COLO668 (cell line): ENCODE measurements around the gene COPS2.
"Not testable (repeated sequence)": the region's sequence is repeated elsewhere in the genome, so short reads cannot be mapped to it uniquely, and the experiment has no call there.

Source experiments
- DNase-seq: peaks from one replicate; lab custom pipeline; 2025; ENCODE audit not compliant: unreplicated experiment; lab: John Stamatoyannopoulos, UW

Gene COPS2

GRCh38 chr15:49155110-49155833, at the start of gene COPS2:
Gene COPS2 (minus strand): TSS chr15:49155599. CDS start chr15:49155578, 21 bp downstream.
- peak; percentile 92 for DNase-seq

- no peak for DNase-seq
These were observed 44.9 kb upstream of the COPS2 start for GRCh38 chr15:49200347-49200746.

- no peak for DNase-seq
These were observed 44.3 kb upstream of the COPS2 start for GRCh38 chr15:49199666-49200065.

GRCh38 chr15:49196856-49197255, 41.5 kb upstream of the COPS2 start:
- no peak for DNase-seq

GRCh38 chr15:49191892-49192291, 36.5 kb upstream of the COPS2 start:
- no peak for DNase-seq

DNA sequence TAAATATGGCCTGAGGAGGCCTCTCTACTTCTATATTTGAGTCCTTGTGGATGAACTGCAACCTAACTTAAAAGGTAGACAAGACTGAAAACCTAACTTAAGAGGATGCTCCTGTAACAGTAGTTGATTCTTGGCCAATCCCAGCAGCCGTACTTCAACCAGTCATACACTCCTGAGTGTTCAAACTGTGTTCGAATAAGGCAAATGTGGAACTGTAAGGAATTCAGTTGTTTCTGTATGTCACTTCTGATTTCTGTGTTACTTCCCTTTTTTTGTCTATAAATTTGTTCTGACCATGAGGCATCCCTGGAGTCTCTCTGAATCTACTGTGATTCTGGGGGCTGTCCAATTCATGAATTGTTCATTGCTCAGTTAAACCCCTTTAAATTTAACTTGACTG, 35.2 kb upstream of the COPS2 start:
- DNase-seq = no peak

GRCh38 chr15:49189631-49190030, 34.2 kb upstream of the COPS2 start:
- no peak for DNase-seq

GRCh38 chr15:49188933-49189332, 33.5 kb upstream of the COPS2 start:
- no peak for DNase-seq

GRCh38 chr15:49187549-49188245, 32.3 kb upstream of the COPS2 start:
- DNase-seq = no peak

DNA sequence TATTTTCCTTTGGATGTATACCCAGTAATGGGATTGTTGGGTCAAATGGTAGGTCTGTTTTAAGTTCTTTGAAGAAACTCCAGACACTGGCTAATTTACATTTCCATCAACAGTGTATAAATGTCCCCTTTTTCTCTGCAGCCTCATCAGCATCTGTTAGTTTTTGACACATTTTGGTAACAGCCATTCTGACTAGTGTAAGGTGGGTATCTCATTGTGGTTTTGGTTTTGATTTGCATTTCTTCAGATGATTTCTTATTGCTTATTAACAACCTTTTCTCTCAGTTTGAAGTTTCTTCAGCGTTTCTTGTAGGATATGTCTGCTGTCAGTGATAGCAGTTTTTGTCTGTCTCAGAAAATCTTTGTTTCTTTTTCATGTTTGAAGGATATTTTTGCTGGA, 30.1 kb upstream of the COPS2 start:
- no peak for DNase-seq

DNA sequence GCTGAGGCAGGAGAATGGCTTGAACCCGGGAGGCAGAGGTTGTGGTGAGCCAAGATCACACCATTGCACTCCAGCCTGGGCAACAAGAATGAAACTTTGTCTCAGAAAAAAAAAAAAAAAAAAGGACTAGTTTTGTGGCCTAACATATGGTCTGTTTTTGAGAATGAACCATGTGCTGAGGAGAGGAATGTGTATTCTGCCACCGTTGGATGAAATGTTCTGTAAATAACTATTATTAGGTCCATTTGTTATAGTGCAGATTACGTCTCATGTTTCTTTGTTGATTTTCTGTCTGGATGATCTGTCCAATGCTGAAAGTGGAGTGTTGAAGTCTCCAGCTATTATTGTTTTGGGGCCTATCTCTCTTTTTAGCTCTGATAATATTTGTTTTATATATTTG, 28.3 kb upstream of the COPS2 start:
- not testable (repeated sequence) for DNase-seq

GRCh38 chr15:49182128-49182527, 26.7 kb upstream of the COPS2 start:
- no peak for DNase-seq

DNA sequence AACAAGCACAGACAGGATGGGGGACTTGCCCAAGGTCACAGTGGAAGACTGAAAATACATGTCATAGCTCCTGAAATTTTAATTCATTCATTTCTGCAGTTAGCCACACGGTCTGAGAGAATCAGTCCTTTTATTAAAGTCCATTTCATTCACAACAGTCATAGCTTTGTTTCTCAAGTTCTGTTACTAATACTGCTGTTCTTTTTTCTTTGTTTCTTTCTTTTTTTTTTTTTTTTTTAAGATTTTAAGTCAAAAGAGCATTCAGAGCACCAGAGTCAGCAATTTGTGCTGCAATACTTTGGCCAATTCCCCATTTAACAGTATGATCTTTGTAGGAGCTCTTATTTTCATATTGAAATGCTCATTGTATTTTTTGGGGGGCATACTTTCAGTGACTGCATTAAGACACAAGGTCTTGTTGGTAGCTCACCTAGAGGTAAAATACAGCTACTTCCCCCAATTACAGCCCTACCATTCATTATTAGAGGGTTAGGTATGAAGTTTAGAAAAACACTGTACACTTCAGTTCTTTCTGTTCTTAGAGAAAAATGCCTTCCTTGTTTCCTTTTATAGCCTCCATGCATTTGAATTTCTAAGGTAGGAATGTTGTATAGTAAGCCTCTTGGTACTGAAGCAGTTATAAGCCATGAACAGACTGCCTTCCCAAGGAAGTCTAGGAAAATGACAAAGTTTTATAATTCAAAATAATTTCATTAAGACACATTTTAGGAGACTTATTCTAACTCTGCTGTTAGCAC, 24.2 kb upstream of the COPS2 start:
- no peak for DNase-seq

- DNase-seq = no peak
These were observed 23.1 kb upstream of the COPS2 start for GRCh38 chr15:49178497-49178896.

DNA sequence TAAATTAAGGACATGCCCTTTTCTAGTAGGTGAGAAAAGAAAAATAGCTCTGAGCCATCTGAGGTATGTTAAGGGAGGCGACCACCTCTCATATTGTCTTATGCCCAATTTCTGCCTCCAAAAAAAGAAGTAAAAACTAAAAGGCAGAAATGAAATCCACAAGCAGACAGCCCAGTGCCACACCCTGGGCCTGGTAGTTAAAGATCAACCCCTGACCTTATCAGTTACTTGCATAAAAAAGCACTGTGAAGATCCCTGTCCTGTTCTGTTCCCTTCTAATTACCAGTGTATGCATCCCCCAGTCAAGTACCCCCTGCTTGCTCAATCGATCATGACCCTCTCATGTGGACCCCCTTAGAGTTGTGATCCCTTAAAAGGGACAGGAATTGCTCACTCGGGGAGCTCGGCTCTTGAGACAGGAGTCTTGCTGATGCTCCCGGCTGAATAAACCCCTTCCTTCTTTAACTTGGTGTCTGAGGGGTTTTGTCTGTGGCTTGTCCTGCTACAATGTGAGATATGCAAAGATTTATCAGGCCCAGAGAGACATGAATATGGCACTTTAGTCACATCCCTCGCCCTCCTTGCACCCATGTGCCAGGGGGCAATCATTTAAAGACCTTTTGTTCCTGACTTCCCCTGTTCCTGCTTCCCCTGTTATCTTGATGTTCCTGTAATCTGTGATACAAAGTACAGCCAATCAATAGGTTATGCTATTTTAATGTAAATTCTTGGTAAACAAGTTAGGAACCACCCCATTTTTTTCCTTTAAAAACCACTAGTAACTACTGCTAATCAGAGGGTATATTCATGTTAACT, 20.4 kb upstream of the COPS2 start:
- not testable (repeated sequence) for DNase-seq

- DNase-seq = no peak
These were observed 19.5 kb upstream of the COPS2 start for GRCh38 chr15:49174902-49175301.

- DNase-seq = no peak
These were observed 16.4 kb upstream of the COPS2 start for GRCh38 chr15:49171790-49172189.

GRCh38 chr15:49169880-49170597, 14.6 kb upstream of the COPS2 start, which contains the start of gene GALK2:
Gene GALK2 (plus strand): TSS chr15:49170247. CDS start chr15:49170323, 76 bp downstream.
- peak; percentile 86 for DNase-seq

GRCh38 chr15:49168016-49168415, 12.6 kb upstream of the COPS2 start:
- no peak for DNase-seq

DNA sequence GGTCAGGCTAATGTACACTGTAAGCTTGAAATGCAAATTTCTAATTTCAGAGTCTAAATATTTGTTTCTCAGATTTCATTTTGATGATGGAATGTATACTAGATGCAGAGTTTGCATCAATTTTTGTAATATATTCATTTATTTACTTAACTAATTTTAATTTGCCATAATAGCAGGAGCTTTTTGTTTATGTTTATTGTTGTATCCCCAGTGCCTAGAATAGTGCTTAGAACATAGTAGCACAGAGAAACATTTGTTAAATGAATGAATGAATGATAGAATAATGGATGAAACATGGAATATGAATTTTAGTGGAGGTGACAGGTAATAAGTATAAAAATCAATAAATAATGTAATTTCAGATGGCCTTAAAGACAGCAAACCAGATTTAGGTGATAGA, 9.5 kb upstream of the COPS2 start:
- no peak for DNase-seq
